Skin epidermis (tissue), 12 donors: Measurements from ENCODE around the gene FES.

Source experiments
- H3K27ac ChIP-seq, 21 experiments: fragments of 200-600 bp; sonication (generic) in 11 of 21; one replicate each; pipeline ENCODE4 v1.5.0; 2020; ENCODE audit warnings: mild to moderate bottlenecking in 3 of 21, inconsistent platforms in 2 of 21, moderate library complexity in 2 of 21
- H3K4me3 ChIP-seq, 7 experiments: fragments of 200-600 bp; sonication (generic) in 2 of 7; one replicate each; pipeline ENCODE4 v1.5.0; 2020; ENCODE audit warnings: inconsistent platforms in 2 of 7, mild to moderate bottlenecking in 2 of 7, moderate library complexity in 1 of 7

Gene FES

GRCh38 chr15:90860450-90860849 lies 23.9 kb upstream of the FES start:
- Histone ChIP-seq H3K27ac (no peak overlapping the region), H3K4me3 (no peak overlapping the region)

- H3K27ac ChIP-seq = no peak overlapping the region
Observed at GRCh38 chr15:90860942-90861675, 23.2 kb upstream of the FES start.

GRCh38 chr15:90862487-90862886 lies 21.8 kb upstream of the FES start:
- Histone ChIP-seq H3K27ac (peak overlapping the region in 4 of 21 experiments; percentile 12 to 29 (median 21)), H3K4me3 (no peak overlapping the region)

More at GRCh38 chr15:90860942-90861675, 23.2 kb upstream of the FES start:
- H3K4me3 ChIP-seq = no peak overlapping the region

- no peak overlapping the region for H3K4me3 ChIP-seq
Observed at GRCh38 chr15:90862964-90863778, 21.1 kb upstream of the FES start.

GRCh38 chr15:90863987-90864386 lies 20.3 kb upstream of the FES start:
- Histone ChIP-seq H3K27ac (peak overlapping the region in 6 of 21 experiments; percentile 2 to 53 (median 20)), H3K4me3 (no peak overlapping the region)

More at GRCh38 chr15:90862964-90863778, 21.1 kb upstream of the FES start:
- peak overlapping the region in 9 of 21 experiments; percentile 9 to 53 (median 23) for H3K27ac ChIP-seq

- peak overlapping the region in 4 of 21 experiments; percentile 2 to 53 (median 14) for H3K27ac ChIP-seq
Observed at GRCh38 chr15:90864507-90864906, 19.8 kb upstream of the FES start.

GRCh38 chr15:90865702-90866101 lies 18.6 kb upstream of the FES start:
- no peak overlapping the region for H3K4me3 ChIP-seq
- no peak overlapping the region for H3K27ac ChIP-seq

More at GRCh38 chr15:90864507-90864906, 19.8 kb upstream of the FES start:
- H3K4me3 ChIP-seq = no peak overlapping the region

GRCh38 chr15:90866161-90866715 lies 18.1 kb upstream of the FES start:
- Histone ChIP-seq H3K4me3 (no peak overlapping the region), H3K27ac (no peak overlapping the region)

- no peak overlapping the region for H3K27ac ChIP-seq
- H3K4me3 ChIP-seq = no peak overlapping the region
Observed at GRCh38 chr15:90866800-90867199, 17.5 kb upstream of the FES start.

GRCh38 chr15:90868261-90868689 lies 16.0 kb upstream of the FES start, which contains the start of gene FURIN:
Gene FURIN, plus strand, starts transcription at chr15:90868588. Its CDS starts 7,153 bp downstream, at chr15:90875741.
- H3K4me3 ChIP-seq = peak within 1 kb of the TSS in 4 of 7 experiments; percentile 20 to 94 (median 48)
- H3K27ac ChIP-seq = peak within 1 kb of the TSS in 20 of 21 experiments; percentile 92 to 99 (median 98)

- peak overlapping the region in 20 of 21 experiments; percentile 92 to 99 (median 98) for H3K27ac ChIP-seq
Observed at GRCh38 chr15:90869140-90869541, 15.2 kb upstream of the FES start.

GRCh38 chr15:90869601-90870353 lies 14.5 kb upstream of the FES start:
- peak overlapping the region in 6 of 7 experiments; percentile 74 to 94 (median 87) for H3K4me3 ChIP-seq
- H3K27ac ChIP-seq = peak overlapping the region in 20 of 21 experiments; percentile 92 to 99 (median 98)

More at GRCh38 chr15:90869140-90869541, 15.2 kb upstream of the FES start:
- H3K4me3 ChIP-seq = peak overlapping the region in 4 of 7 experiments; percentile 20 to 94 (median 48)

GRCh38 chr15:90870354-90871138 lies 13.8 kb upstream of the FES start:
- Histone ChIP-seq H3K4me3 (peak overlapping the region; percentile 74 to 94 (median 85)), H3K27ac (peak overlapping the region; percentile 92 to 99 (median 98))

GRCh38 chr15:90871139-90871715 lies 13.1 kb upstream of the FES start:
- Histone ChIP-seq H3K4me3 (peak overlapping the region; percentile 74 to 94 (median 85)), H3K27ac (peak overlapping the region; percentile 92 to 99 (median 98))

GRCh38 chr15:90871716-90872485 lies 12.4 kb upstream of the FES start:
- peak overlapping the region; percentile 92 to 99 (median 98) for H3K27ac ChIP-seq
- H3K4me3 ChIP-seq = peak overlapping the region; percentile 74 to 94 (median 85)

- peak overlapping the region; percentile 74 to 94 (median 85) for H3K4me3 ChIP-seq
- peak overlapping the region in 20 of 21 experiments; percentile 60 to 99 (median 98) for H3K27ac ChIP-seq
Observed at GRCh38 chr15:90872486-90873184, 11.7 kb upstream of the FES start.
